Measurements from ENCODE around the gene USP47.

DNA sequence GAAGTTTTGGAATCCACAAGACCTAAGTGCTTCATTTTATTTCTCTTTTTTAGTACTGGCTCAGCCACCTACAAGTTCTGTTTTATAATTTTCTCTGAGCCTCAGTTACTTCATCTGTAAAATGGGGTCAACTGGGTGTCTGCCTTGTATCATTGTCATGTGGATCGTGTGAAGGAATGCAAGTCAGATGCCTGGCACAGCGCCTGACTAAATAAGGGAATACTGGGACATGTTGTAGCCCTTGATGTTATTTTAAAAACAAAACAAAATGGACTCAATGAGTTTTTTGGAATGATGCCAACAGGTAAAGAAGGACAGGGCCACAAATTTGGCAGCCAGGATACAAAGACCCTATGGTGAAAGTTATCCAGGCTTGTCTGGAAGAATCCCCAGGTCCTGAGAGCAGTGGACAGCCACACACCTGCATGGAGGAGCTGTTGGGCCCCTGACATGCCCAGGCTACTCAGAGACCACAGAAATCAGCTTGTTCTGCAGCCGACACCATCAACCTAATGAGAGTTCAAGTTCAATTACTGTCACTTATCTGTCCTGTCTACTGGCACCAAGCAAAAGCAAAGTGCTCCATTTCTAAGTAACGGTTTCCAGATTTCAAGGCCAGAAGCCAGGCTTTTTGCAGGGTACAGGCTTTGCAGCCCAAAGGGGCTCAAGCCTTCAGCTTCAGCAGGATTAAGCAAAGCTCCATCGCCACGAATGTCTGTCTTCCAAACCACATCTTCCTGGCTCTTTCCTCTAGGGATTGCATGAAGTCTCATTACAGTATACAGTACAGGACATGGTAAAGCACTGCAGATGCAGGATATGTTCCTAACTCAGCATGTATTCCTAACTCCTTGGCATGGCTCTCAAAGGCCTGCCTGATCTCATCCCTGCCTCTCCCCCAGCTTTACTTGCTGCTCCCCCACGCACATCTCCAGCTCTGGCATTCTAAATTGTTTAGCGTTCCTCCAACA lies 148.3 kb downstream of the USP47 start:
- TF ChIP-seq POLR2A (IDR thresholded peaks at IDR 0.05; ENCODE audit: extremely low read depth, insufficient read length) (no peak), CTCF (IDR thresholded peaks at IDR 0.05; ENCODE audit: low read depth, low read length) (no peak), MYC (IDR thresholded peaks at IDR 0.05; ENCODE audit: low read depth, low read length) (no peak)
